ENCODE results near the gene RUNDC3A.
A peak's percentile ranks its signal among the peaks of the same experiment; 100 is the strongest.
"Not testable (repeated sequence)": the region's sequence is repeated elsewhere in the genome, so short reads cannot be mapped to it uniquely, and the experiment has no call there.

The RUNDC3A gene

GRCh38 chr17:44343510-44344209 is 35.3 kb downstream of the RUNDC3A start:
- DNase-seq (ENCODE audit: low read depth): no peak

- peak; percentile 67 for DNase-seq (ENCODE audit: low read depth)
Measured at GRCh38 chr17:44344939-44345453, 36.6 kb downstream of the RUNDC3A start, which contains the start of gene GRN. TSS of gene GRN (plus strand) at chr17:44345302. CDS start at chr17:44349165, 3,863 bp downstream.

- DNase-seq (ENCODE audit: low read depth): no peak
Measured at GRCh38 chr17:44345454-44346026, 37.1 kb downstream of the RUNDC3A start.

DNA sequence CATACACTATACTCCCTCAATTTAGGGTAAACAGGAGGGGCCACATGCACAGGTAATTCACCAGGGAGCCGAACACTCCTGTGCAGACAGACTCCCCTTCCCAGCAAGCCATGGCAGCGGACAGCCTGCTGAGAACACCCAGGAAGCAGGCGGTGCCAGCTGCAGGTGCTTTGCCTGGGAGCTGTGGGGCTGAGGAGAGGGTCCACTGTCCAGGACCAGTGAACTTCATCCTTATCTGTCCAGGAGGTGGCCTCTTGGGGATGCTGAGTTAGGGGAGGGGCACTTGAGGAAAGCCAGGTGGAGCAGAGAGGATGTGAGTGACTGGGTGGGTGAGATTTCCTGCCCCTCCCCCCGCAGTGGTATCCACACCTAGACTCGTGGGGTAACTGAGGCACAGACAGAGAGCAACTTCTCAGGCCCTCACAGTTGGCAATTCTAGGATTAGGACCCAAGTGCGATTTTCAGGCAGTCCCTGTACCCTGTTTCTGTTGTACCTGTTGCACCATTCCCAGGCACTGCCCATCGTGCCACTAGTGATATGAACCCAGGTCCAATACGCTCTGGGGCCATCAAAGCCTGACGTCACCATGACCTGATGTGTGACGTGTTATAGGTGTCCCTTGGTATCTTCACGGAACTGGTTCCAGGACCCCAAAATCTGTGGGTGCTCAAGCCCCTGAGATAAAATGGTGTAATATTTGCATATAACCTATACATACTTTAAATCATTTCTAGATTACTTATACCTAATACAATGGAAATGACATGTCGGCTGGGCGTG is 37.9 kb downstream of the RUNDC3A start:
- DNase-seq (ENCODE audit: low read depth): no peak

GRCh38 chr17:44347206-44348055 is 39.0 kb downstream of the RUNDC3A start:
- DNase-seq (ENCODE audit: low read depth): not testable (repeated sequence)

- no peak for DNase-seq (ENCODE audit: low read depth)
Measured at GRCh38 chr17:44348234-44348987, 40.0 kb downstream of the RUNDC3A start.

GRCh38 chr17:44348988-44349364 is 40.6 kb downstream of the RUNDC3A start:
- no peak for DNase-seq (ENCODE audit: low read depth)

DNA sequence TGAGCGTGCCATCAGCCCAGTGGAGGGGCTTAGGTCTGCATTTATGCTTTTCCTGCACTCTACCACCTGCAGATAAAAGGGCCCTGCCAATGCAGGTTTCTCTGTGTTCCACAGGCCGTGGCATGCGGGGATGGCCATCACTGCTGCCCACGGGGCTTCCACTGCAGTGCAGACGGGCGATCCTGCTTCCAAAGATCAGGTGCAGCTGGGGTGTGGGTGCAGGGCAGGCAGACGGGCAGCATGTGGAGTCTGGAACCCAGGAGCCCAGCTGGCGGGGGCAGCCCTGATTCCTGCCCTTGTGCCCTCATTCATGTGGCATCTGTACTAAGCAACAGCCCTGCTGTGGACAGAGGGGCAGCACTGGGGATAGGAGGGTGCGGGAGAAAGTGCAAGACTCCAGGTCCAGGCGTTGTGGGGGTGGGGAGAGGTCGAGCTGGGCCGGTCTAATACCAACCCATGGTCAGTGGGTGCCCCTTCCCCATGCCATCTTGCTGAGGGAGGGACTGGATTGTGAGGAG is 41.2 kb downstream of the RUNDC3A start:
- no peak for DNase-seq (ENCODE audit: low read depth)

- peak; percentile 44 for DNase-seq (ENCODE audit: low read depth)
Measured at GRCh38 chr17:44350733-44351226, 42.4 kb downstream of the RUNDC3A start.

- no peak for DNase-seq (ENCODE audit: low read depth)
Measured at GRCh38 chr17:44351464-44351863, 43.1 kb downstream of the RUNDC3A start.

DNA sequence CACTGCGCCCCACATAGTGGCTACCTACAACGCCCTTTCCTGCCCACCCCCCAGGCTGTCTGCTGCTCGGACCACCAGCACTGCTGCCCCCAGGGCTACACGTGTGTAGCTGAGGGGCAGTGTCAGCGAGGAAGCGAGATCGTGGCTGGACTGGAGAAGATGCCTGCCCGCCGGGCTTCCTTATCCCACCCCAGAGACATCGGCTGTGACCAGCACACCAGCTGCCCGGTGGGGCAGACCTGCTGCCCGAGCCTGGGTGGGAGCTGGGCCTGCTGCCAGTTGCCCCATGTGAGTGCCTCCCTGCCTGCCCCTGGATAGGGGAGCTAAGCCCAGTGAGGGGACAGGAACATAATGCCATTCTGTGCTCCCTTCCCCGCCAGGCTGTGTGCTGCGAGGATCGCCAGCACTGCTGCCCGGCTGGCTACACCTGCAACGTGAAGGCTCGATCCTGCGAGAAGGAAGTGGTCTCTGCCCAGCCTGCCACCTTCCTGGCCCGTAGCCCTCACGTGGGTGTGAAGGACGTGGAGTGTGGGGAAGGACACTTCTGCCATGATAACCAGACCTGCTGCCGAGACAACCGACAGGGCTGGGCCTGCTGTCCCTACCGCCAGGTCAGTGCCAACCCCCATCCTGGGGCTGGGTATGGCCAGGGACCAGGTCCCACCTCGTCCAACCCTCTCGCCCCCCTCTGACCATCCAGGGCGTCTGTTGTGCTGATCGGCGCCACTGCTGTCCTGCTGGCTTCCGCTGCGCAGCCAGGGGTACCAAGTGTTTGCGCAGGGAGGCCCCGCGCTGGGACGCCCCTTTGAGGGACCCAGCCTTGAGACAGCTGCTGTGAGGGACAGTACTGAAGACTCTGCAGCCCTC is 43.8 kb downstream of the RUNDC3A start:
- DNase-seq (ENCODE audit: low read depth): no peak

- no peak for DNase-seq (ENCODE audit: low read depth)
Measured at GRCh38 chr17:44352828-44353671, 44.6 kb downstream of the RUNDC3A start.

DNA sequence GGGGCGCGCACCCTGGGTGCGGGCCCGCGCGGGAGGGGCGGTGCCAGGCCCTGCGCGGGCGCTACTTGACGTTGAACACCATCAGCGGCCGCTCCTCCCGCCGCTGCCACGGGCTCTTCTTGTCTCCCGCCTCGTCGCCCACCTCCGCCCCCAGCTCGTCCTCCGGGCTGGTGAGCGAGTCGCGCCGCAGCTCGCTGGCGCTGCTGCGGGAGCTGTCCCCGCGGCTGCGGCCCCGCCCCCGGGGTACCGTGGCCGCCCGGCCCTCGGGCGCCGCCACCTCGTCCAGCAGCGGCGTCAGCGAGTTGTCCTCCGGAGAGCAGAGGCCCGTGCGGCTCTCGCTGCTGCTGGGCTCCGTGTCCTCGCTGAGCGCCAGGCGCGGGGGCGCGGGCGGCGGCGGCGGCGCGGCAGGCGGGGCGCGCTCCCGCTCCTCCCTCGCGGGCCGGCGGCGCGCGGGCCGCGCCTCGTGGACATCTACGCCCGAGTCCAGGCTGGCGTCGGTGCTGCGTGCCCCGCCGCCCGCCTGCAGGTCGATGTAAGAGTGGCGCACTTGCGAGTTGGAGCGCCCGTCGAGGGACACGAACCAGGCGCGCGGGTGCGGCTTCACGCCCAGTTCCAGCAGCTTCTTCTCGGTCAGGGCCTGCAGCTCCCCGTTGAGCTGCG is 45.4 kb downstream of the RUNDC3A start:
- no peak for DNase-seq (ENCODE audit: low read depth)

- DNase-seq (ENCODE audit: low read depth): peak; percentile 46
Measured at GRCh38 chr17:44354582-44355561, 46.5 kb downstream of the RUNDC3A start.

DNA sequence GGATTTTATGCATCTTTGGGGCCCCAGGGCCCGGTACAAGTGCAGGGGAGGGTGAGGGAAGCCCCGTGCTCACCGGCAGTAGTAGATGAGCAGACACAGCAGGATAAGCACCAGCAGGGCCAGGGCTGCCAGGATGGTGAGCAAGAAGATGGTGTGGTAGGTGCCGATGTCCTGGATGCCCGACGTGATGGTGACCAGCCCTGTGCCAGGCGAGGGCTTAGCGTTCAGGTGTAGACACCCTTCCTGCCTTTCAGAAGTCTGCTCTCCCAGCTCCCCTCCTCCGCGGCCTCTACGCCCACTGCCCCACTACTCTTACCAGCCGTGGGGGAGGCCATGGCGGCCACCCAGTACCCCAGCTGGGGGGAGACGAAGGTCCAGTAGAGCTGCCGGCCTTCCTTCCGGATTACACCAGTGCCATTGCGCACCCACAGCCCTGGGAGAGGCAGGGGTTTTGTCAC is 47.3 kb downstream of the RUNDC3A start:
- DNase-seq (ENCODE audit: low read depth): no peak

GRCh38 chr17:44356241-44356640 is 47.8 kb downstream of the RUNDC3A start:
- DNase-seq (ENCODE audit: low read depth): no peak

GRCh38 chr17:44358066-44358465 is 49.7 kb downstream of the RUNDC3A start:
- no peak for DNase-seq (ENCODE audit: low read depth)
